Retinal pigment epithelial cell (primary cell): ENCODE data around the gene TNIK.

ENCODE experiments used
- DNase-seq: peaks from one replicate; pipeline ENCODE4 v3.0.0-alpha.2; 2010; ENCODE audit warnings: low read depth
- H3K4me3 ChIP-seq: 2 replicates; pipeline ENCODE4 v1.5.1; 2011; ENCODE audit warnings: mild to moderate bottlenecking, low read length, control low read depth, moderate library complexity
- CTCF ChIP-seq: conservative IDR thresholded peaks from 2 replicates; pipeline ENCODE4 v1.5.1; 2011; ENCODE audit warnings: low read depth, low read length, control low read depth, inconsistent platforms

Gene TNIK

GRCh38 chr3:171194965-171195364 lies 265.2 kb downstream of the TNIK start:
- no peak for TF ChIP-seq CTCF
- DNase-seq, result no peak
- no peak overlapping the region for H3K4me3 ChIP-seq

- no peak for DNase-seq
- no peak for TF ChIP-seq CTCF
- no peak overlapping the region for H3K4me3 ChIP-seq
These were observed 266.5 kb downstream of the TNIK start for GRCh38 chr3:171193693-171194092.

- TF ChIP-seq CTCF, result no peak
- DNase-seq, result peak; percentile 73
- H3K4me3 ChIP-seq, result no peak overlapping the region
These were observed 267.9 kb downstream of the TNIK start for GRCh38 chr3:171192176-171192854.

GRCh38 chr3:171190668-171191067 lies 269.5 kb downstream of the TNIK start:
- H3K4me3 ChIP-seq, result no peak overlapping the region
- peak; percentile 34 for DNase-seq
- TF ChIP-seq CTCF, result no peak

- no peak for DNase-seq
- H3K4me3 ChIP-seq, result no peak overlapping the region
- no peak for TF ChIP-seq CTCF
These were observed 270.7 kb downstream of the TNIK start for GRCh38 chr3:171189394-171190080.

- DNase-seq, result no peak
- no peak overlapping the region for H3K4me3 ChIP-seq
- TF ChIP-seq CTCF, result peak; percentile 75
These were observed 272.4 kb downstream of the TNIK start for GRCh38 chr3:171187706-171188290.
